Measurements from ENCODE around the gene AHCYL1.
"Not testable (repeated sequence)": the region's sequence is repeated elsewhere in the genome, so short reads cannot be mapped to it uniquely, and the experiment has no call there.

AHCYL1 gene

GRCh38 chr1:110024613-110025012 lies 40.0 kb downstream of the AHCYL1 start:
- no peak for TF ChIP-seq CTCF (IDR thresholded peaks at IDR 0.05; ENCODE audit: low read depth, low read length)
- DNase-seq (ENCODE audit: low read depth in 2 of 2), result no peak
- no peak overlapping the region for H3K4me3 ChIP-seq (replicated peaks in 1 of 2; ENCODE audit: low read depth in 2 of 2, low read length in 2 of 2)

- not testable (repeated sequence) for DNase-seq (ENCODE audit: low read depth in 2 of 2); H3K4me3 ChIP-seq (replicated peaks in 1 of 2; ENCODE audit: low read depth in 2 of 2, low read length in 2 of 2)
These were observed 46.1 kb downstream of the AHCYL1 start for GRCh38 chr1:110030687-110031086.

GRCh38 chr1:110032327-110032726 lies 47.8 kb downstream of the AHCYL1 start:
- no peak for DNase-seq (ENCODE audit: low read depth in 2 of 2)
- no peak for TF ChIP-seq CTCF (IDR thresholded peaks at IDR 0.05; ENCODE audit: low read depth, low read length)
- no peak overlapping the region for H3K4me3 ChIP-seq (replicated peaks in 1 of 2; ENCODE audit: low read depth in 2 of 2, low read length in 2 of 2)

- DNase-seq (ENCODE audit: low read depth in 2 of 2), result no peak
- no peak overlapping the region for H3K4me3 ChIP-seq (replicated peaks in 1 of 2; ENCODE audit: low read depth in 2 of 2, low read length in 2 of 2)
- no peak for TF ChIP-seq CTCF (IDR thresholded peaks at IDR 0.05; ENCODE audit: low read depth, low read length)
These were observed 48.9 kb downstream of the AHCYL1 start for GRCh38 chr1:110033421-110033820.

GRCh38 chr1:110034040-110034450 lies 49.5 kb downstream of the AHCYL1 start:
- no peak for DNase-seq (ENCODE audit: low read depth in 2 of 2)
- peak overlapping the region; percentile 18 to 82 for H3K4me3 ChIP-seq (replicated peaks in 1 of 2; ENCODE audit: low read depth in 2 of 2, low read length in 2 of 2)
- no peak for TF ChIP-seq CTCF (IDR thresholded peaks at IDR 0.05; ENCODE audit: low read depth, low read length)

- peak within 1 kb of the TSS; percentile 80 to 82 for H3K4me3 ChIP-seq (replicated peaks in 1 of 2; ENCODE audit: low read depth in 2 of 2, low read length in 2 of 2)
- TF ChIP-seq CTCF (IDR thresholded peaks at IDR 0.05; ENCODE audit: low read depth, low read length), result no peak
- DNase-seq (ENCODE audit: low read depth in 2 of 2), result peak; percentile 98 to 99
These were observed 50.1 kb downstream of the AHCYL1 start, which contains the start of gene STRIP1 for GRCh38 chr1:110034451-110035235. TSS of gene STRIP1 (plus strand) at chr1:110034624. CDS start at chr1:110034638, 14 bp downstream.

DNA sequence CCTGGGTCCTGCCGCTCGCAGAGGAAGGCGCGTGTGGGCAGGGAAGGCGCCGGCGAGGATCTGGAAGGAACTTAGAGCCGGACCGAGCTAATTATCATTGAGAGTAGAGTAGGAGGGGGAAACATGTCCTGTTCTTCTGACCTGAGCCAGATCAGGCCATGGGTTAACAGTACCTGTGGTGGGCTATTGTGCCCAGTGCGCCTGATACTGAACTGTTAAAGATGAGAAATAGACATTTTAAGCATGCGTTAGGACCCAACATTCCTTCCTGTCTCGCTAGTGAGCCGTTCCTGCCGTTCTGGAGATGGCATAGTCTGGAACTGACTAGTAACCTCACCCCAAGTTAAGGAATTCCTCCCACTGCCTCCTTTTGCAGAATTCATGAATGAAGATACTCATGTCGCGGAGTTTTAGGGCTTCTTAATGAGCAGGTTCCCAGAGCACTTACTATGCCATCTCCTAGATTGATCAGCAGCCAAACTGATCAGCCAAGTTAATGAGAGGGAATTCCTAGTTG lies 50.7 kb downstream of the AHCYL1 start:
- peak; percentile 28 to 45 for DNase-seq (ENCODE audit: low read depth in 2 of 2)
- H3K4me3 ChIP-seq (replicated peaks in 1 of 2; ENCODE audit: low read depth in 2 of 2, low read length in 2 of 2), result peak overlapping the region; percentile 80 to 82
- no peak for TF ChIP-seq CTCF (IDR thresholded peaks at IDR 0.05; ENCODE audit: low read depth, low read length)

All from cardiac fibroblast (primary cell).